Activated T-cell treated with anti-CD3 and anti-CD28 coated beads, Interleukin-2, amount 50 U/mL, for 1 hour (primary cell): ENCODE measurements around the gene CSNK2A2.

ENCODE experiments used
- DNase-seq: peaks from one replicate; pipeline ENCODE4 v3.0.0-alpha.2; 2020

The CSNK2A2 gene

DNA sequence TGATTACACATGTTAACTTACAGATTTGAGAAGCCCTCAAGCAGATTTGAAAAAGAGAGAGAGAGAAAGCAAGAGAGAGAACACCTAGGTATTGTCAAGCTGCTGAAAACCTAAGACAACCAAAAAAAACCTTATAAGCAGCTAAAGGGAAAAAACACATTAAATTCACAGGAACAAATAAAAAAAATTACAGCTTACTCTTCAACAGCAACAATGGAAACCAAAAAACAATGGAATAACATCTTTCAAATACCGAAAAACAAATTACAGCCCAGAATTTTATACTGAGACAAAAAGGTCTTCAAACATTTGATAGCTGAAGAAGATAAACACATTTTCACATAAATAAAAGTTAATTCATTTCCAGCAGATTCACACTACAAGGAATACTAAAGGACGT, 60.3 kb downstream of the CSNK2A2 start:
- no peak for DNase-seq

DNA sequence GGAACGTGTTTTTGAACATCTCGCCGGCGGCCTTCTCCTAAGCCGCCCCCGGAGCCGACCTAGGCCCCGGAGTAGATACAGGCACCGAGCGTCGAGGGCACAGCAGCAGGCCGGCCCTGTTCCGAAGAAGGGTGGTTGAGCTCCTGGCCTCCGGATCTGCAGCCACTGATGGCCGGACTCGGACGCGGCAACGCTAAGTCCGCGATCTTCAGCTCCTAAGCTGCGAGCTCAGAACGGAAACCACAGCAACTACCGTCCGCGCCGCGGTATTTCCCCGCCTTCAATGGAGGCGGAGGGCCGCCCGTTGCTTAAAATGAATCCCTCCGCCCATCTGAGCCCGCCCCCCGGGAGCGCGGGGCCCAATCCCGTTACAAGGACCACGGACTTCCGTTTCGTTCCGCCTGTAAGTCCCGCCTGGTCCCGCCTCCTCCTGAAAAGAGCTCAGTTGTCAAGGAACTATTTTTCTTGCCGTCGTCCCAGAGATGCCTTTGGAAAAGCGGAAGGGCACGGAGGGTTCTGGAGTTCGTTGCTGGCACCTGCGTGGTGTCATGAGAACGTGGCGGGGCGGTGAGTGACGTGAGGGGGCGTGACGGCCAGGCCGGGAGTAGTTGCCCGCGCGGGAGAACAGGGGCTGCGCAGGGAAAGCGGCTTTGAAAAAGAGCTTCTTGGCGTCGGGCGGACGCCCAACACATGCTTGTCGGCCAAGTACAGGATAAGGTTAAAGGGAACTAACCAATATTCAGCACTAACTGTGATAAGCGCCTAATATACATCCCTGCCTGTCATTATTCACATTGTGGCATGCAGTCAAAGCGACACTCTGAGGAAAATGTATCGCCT, 68.6 kb downstream of the CSNK2A2 start, which contains the start of gene CFAP20:
Gene CFAP20, minus strand, starts transcription at position 285 of the 840 bp plus-strand sequence. Its CDS starts 266 bp downstream, at position 19.
- peak; percentile 94 for DNase-seq

- DNase-seq, result no peak
These were observed 69.2 kb downstream of the CSNK2A2 start for GRCh38 chr16:58128711-58129096.

DNA sequence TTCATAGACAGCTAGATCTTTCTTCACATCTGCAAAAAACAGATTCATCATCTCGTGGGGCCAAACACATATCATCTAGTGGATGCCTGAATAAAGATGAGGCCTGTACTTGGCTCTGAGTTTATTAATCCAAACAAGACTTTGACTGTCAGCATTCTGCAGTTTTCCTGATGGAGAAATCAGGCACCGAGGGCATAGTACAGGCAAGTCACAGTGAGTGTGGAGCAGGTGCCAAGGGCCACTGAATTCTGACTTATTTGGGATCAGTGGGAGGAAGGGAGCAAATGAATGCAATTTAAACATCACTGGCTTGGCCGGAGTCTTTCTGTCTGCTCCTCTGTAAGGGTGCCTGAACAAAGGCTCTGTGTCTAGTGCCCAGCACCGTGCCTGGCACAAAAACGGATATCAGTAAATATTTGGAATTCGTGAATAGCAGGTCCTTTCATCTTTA, 69.7 kb downstream of the CSNK2A2 start:
- DNase-seq, result no peak

GRCh38 chr16:58127634-58128033, 70.3 kb downstream of the CSNK2A2 start:
- no peak for DNase-seq

GRCh38 chr16:58127033-58127556, 70.8 kb downstream of the CSNK2A2 start:
- no peak for DNase-seq

- DNase-seq, result no peak
These were observed 71.4 kb downstream of the CSNK2A2 start for GRCh38 chr16:58126451-58126961.

- DNase-seq, result no peak
These were observed 72.0 kb downstream of the CSNK2A2 start for GRCh38 chr16:58125781-58126335.

- DNase-seq, result no peak
These were observed 72.9 kb downstream of the CSNK2A2 start for GRCh38 chr16:58125041-58125440.

DNA sequence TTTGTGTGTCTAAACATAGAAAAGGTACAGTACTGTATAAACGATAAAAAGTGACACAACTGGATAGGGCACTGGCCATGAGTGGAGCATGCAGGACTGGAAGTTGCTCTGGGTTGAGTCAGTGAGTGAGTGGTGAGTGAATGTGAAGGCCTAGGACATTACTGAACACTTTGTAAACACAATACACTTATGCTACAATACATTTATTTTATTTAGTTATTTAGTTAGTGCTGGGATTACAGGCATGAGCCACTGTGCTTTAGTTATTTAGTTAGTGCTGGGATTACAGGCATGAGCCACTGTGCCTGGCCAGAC, 73.3 kb downstream of the CSNK2A2 start:
- DNase-seq, result no peak

DNA sequence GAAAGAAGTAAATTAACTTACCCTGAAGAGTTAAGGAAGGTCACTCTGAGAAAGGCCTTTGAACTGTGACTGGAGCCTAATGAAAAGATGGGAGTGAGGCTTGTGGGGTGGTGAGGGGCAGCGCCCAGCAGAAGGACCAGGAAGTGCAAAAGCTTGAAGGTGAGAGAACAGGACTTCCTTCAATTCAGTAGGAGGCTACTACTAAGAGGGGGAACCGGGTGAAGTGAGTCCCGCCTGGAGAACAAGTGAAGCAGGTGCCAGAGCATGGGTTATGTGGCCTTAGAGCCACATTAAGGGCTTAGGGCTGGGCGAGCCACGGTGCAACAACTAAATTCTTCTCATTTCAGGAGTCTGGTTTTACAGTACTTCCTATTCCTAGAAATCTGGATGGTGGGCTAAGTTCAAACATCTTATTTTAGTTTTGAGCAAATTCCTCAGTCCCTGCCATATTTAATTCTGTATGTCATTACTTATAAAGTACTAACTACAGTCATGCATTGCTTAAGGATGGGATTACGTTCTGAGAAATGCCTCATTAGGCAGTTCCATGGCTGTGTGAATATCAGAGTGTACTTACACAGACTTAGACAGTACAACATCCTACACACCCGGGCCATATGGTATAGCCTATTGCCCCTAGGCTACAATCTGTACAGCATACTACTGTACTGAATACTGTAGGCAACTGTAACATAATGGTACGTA, 73.9 kb downstream of the CSNK2A2 start:
- DNase-seq, result no peak

- no peak for DNase-seq
These were observed 76.8 kb downstream of the CSNK2A2 start for GRCh38 chr16:58121132-58121531.

GRCh38 chr16:58120234-58120633, 77.7 kb downstream of the CSNK2A2 start:
- no peak for DNase-seq

DNA sequence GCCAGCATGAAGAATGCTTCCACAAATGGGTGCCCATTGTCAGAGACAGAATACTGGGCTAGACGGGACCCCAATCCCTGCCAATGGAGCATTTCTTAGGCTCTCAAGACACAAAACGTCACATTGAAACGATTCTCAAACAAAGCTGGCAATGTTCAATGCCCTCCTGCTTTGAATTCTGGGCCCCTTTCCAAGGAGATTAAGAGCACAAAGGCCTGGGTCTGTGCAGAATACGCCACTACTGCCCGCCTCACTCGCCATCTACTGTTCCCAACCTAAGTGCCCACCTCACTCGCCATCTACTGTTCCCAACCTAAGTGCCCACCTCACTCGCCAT, 78.4 kb downstream of the CSNK2A2 start:
- no peak for DNase-seq

GRCh38 chr16:58118801-58119508, 79.0 kb downstream of the CSNK2A2 start:
- no peak for DNase-seq

DNA sequence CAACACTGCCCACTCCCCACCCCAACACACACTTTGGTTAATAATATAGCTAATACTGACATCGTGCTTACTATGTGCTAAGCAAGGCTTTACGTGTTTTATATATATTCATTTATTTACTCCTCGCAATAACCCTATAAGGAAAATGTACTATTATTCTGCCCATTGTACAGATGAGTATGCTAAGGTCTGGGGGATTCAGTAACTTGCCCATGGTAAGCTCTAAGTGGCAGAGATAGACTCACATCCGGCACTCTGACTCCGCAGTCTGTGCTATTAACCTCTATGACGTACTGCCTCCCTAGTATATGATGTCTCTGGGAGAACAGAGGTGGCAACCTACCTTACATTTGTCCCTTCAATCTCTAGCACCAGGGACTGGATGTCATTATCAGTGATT, 81.4 kb downstream of the CSNK2A2 start:
- no peak for DNase-seq

DNA sequence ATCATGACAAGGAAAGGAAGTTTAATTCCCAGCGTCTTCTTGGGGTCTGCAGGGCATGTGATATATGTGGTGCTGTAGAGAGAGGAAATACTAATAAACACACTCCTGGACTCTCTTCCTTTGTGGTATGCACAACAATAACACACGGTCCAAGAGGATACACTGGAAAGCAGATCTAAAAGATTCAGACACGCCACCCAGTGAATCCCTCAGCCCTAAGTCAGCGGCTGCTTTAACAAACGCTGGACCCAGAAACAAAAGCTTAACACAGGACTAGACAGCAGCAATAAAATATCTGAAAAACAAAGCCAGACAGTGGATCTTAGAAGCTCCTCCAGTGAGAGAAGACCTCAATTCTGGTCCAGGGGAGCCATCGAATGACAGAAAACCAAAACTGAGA, 81.8 kb downstream of the CSNK2A2 start:
- no peak for DNase-seq

GRCh38 chr16:58114827-58115825, 82.8 kb downstream of the CSNK2A2 start:
- DNase-seq, result no peak

- no peak for DNase-seq
These were observed 86.6 kb downstream of the CSNK2A2 start for GRCh38 chr16:58111302-58111627.

- DNase-seq, result no peak
These were observed 87.2 kb downstream of the CSNK2A2 start for GRCh38 chr16:58110571-58111301.

DNA sequence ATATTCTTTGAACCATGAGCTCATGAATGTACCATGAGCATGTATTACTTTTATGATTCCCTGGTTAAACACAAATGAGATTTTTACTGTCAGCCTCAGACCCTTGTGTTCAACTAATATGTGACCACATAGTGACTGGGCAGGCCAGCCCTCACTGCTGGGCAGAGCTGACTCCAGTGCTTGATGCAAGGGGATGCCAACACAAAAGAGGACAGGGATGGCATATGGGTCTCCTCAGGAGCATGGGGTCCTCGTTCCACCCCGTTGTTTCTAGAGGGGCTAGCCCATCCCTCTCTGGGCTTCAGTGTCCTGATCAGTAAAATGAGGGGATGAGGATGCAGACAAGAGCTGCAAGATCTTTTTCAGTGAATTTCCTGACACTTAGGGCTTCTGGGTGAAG, 88.0 kb downstream of the CSNK2A2 start:
- no peak for DNase-seq
